ENCODE measurements around the gene SPIN1. TPM values are rescaled to one million over a fixed set of nuclear protein-coding genes. Genes with fewer than 3 reads are reported as not detected.
"Not testable (repeated sequence)": the region's sequence is repeated elsewhere in the genome, so short reads cannot be mapped to it uniquely, and the experiment has no call there.

Gene SPIN1
- 84.7 TPM for total RNA-seq

DNA sequence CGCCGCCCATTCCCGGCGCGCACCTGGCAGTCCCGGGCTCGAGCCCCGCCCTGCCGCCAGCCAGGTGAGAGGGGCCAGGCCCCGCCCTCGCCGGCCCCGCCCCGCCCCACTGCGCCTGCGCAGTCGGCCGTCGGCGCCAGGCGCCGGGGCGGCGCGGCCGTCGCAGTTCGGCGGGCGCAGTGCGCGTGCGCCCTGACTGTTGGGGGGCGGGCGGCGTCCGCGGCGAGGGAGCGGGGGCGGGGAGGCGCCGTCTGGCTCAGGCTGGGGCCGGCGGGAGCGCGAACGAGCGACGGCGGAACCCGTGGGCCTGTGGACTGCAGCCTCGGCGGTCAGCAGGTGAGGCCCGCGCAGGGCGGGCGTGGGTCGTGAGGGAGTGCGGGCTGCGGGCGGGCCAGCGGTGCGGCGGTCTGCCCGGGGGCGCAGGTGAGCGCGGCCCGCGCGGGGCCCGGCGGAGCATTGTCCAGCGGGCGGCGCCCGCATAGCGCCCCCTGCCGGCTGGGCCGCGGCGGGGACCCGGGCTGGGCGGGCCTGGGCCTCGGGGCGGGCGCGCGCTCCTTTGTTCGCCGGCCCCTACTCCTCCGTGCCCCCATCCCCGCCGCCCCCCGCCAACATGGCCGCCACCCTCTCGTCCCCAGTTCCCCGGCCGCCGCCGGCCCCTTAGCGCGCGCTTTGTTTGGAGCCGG is at the start of gene SPIN1:
Gene SPIN1, plus strand, starts transcription at position 242 of the 683 bp plus-strand sequence. CDS start 38,096 bp downstream, outside the sequence.
- peak; percentile 68 for DNase-seq

DNA sequence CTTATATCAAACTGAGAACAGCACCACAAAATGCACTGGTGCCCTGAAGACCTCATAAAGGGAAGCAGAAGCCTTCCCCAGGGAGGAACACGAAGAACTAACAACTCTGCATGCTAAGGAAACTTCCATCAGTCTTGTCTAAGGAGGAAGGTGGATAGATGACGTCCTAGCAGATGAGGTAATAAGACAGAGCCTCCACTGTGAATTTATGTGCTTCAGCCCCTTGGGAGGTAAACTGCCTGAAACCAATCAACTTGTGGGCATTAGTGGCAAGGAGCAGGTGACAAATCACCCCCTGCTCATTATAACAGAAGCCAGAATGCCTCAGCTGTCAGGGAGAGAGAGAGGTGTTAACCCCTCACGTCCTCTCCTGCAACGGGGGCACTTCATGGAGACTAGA is 48.9 kb upstream of the SPIN1 start:
- DNase-seq, result no peak

DNA sequence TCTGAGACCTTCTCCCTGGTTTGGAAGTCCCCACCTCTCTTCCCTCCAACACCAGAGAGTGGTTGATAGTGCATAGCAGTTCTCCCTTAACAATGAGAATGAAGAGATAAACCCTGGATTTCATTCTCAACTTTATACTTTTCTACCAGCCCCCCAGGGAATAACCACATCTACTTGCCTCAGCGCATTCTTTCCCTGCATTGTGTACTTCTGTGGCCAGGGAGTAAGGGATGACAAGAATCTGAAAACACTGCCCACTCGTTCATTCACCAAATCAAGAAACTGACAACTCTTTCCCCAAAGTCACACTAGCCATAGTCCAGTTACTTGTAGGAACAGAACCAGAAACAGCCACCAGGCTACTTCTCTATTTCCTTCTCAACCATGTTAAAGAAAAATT is 46.0 kb upstream of the SPIN1 start:
- no peak for DNase-seq

DNA sequence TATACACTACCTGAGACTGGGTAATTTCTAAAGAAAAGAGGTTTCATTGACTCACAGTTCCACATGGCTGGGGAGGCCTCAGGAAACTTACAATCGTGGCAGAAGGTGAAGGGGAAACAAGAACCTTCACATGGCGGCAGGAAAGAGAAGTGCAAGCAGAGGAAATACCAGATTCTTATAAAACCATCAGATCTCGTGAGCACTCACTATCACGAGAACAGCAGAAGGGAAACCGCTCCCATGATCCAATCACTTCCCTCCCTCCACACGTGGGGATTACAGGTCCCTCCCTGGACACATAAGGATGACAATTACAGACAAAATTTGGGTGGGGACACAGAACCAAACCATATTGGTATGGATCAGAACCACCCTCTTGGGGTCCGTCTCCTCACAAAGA is 44.2 kb upstream of the SPIN1 start:
- DNase-seq, result no peak

DNA sequence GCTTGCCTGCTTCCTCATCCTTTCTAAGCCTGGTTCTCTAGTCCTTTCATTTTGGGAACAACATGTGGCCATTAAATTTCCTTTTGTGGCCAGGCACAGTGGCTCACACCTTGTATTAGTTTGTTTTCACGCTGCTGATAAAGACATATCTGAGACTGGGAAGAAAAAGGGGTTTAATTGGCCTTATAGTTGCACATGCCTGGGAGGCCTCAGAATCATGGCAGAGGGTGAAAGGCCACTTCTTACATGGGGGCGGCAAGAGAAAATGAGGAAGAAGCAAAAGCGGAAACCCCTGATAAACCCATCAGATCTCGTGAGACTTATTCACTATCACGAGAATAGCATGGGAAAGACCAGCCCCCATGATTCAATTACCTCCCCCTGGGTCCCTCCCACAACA is 37.9 kb upstream of the SPIN1 start:
- DNase-seq, result not testable (repeated sequence)

DNA sequence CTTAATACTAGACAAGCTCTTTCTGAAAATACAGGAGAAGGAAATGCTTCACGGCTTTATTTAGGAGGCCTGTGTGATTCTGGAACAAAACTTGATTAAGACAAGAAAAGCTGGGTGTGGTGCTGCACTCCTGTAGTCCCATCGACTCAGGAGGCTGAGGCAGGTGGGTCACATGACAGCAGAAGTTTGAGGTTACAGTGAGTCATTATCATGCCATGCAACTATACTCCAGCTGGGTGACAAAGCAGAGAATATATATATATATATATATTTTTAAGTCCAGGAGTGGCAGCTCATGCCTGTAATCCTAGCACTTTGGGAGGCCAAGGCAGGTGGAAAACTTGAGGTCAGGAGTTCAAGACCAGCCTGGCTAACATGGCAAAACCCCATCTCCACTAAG is 33.1 kb upstream of the SPIN1 start:
- DNase-seq, result no peak

DNA sequence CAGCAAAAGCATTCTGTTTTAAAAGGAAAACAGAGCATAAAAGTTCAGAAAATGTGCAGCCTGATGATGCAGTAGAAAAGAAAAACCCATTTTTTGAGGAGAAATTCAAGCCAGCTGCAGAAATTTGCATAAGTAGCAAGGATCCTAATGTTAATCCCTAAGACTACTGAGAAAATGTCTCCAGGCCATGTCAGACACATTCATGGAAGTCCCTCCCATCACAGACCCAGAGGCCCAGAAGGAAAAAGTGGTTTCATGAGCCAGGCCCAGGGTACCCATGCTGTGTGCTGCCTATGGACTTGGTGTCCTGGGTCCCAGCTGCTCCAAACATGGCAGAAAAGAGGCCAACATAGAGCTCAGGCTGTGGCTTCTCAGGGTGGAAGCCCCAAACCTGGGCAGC is 31.0 kb upstream of the SPIN1 start:
- not testable (repeated sequence) for DNase-seq

DNA sequence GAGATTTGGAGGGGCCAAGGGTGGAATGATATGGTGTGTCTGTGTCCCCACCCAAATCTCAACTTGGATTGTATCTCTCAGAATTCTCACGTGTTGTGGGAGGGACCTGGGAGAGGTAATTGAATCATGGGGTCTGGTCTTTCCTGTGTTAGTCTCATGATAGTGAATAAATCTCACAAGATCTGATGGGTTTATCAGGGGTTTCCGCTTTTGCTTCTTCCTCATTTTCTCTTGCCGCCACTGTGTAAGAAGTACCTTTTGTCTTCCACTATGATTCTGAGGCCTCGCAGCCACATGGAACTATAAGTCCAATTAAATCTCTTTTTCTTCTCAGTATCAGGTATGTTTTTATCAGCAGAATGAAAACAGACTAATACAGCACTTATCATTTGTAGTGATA is 29.5 kb upstream of the SPIN1 start:
- DNase-seq, result no peak

DNA sequence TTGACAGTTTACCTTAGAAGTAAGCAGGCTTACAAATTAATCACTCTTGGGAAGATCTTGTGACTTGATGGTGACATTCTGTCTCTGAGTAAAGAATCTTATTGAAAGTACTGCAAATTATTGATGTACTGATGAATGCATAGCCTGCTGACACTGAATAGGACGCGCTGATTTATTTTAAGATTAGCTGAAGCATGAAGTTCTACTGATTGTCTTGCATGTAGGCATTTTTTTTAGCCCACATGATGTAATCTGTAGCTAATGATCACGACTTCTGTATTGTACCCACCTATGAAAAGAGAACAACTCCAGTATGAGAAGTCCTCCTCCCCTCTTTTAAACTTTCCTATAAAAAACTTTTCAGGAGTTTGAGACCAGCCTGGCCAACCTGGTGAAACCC is 28.3 kb upstream of the SPIN1 start:
- DNase-seq, result no peak

DNA sequence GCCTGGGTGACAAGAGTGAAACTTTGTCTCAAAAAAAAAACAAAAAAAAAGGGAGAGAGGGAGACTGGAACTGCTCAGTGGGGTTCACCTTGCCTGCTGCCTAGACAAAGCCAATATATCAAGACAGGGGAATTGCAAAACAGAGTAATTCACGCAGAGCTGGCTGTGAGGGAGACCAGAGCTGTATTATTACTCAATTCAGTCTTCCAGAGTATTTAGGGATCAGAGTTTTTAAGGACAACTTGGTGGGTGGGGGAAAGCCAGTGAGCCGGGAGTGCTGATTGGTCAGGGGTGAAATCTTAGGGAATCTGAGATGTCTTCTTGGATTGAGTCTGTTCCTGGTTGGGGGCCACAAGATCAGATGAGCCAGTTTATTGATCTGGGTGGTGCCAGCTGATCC is 25.6 kb upstream of the SPIN1 start:
- no peak for DNase-seq

DNA sequence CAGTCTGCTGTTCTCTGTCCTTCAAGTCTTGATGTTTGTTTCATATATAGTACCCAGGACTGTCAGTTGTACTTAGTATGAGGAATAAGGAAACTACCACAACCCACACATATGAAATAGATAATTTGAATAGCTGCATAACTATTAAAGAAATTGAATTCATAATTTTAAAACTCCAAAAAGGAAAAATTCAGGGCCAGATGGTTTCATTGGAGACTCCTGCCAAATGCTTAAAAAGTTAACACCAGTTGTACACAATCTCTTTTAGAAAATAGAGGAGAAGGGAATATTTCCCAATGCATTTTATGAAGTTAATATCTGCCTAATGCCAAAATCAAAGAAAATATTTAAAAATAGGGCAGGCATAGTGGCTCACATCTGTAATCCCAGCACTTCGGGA is 24.6 kb upstream of the SPIN1 start:
- no peak for DNase-seq

DNA sequence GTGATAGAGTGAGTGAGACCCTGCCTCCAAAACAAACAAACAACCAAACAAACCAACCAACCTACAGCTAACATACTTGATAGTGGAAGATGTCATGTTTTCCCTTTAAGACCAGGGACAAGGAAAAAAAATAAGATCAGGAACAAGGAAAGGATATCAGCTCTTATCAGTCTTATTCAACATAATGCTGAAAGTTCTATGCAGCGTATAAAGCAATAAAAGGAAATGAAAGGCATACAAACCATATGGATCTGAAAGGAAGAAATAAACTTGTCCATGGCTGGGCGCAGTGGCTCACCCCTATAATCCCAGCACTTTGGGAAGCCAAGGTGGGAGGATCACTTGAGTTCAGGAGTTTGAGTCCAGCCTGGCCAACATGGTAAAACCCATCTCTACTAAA is 23.5 kb upstream of the SPIN1 start:
- DNase-seq, result no peak

DNA sequence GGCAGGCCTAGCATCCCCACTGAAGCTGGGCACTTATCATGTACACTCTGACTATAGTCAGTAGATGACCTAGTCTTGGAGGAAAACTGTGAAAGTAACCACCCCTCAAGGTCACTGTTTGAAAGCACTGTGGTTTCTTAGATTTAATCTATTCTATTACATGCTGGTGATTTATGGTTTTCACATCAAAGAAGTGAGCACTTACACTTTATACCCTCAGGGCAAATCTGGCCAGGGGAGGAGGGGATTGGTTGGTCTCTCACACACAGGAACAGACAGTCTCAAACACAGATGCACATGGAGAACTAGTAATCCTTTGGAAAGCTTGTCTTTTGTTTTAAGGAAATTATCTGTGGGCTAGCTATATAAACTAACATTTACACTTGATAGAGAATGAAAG is 17.9 kb upstream of the SPIN1 start:
- DNase-seq, result no peak

DNA sequence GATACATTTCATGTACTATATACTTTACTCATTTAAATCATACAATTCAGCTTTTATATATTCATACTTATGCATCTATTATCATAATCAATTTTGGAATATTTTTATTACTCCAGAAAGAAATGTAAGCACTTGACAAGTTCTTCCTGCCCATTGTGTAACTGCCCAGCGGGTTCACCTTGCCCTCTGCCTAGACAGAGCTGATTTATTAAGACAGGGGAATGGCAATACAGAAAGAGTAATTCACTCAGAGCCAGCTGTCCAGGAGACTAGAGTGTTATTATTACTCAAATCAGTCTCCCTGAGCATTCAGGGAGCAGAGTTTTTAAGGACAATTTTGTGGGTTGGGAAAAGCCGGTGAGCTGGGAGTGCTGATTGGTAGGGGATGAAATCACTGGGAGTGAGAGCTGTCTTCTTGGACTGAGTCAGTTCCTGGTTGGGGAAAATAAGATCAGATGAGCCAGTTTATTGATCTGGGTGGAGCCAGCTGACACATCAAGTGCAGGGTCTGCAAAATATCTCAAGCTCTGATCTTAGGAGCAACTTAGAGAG is 16.1 kb upstream of the SPIN1 start:
- no peak for DNase-seq

DNA sequence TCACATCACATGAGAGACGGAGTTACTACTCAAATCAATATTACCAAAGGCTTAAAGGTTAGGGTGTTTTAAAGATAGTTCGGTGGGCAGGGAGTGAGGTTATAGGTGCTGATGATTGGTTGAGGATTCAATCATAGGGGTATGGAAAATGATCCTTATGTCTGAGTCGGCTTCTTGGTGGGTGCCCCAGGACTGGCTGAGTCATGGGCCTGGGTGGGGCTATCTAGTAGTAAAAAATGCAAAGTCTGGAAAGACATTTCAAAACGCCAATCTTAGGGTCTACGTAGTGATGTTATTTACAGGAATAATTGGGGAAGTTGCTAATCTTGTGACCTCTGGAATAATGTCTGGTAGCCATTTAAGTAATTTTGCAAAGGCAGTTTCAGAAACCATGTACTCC is 15.2 kb upstream of the SPIN1 start:
- no peak for DNase-seq

DNA sequence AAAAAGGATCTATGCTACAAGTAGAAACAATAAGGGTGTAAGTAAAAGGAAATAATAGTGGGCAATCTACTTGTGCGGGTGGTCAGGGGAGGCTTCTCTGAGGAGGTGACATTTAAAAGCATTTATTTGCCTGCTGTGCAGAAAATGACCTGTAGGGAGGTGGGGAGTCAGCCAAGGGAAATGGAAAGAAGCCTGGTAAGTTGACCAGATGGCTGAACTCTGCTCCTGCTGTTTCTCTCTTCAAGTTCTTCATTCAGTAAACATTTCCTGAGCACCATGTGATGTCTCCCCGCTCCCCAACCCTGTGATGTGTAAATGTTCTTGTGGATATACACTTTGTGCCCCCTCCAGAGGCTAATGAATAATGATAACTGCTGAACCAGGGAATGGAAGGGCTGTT is 9.9 kb upstream of the SPIN1 start:
- no peak for DNase-seq

DNA sequence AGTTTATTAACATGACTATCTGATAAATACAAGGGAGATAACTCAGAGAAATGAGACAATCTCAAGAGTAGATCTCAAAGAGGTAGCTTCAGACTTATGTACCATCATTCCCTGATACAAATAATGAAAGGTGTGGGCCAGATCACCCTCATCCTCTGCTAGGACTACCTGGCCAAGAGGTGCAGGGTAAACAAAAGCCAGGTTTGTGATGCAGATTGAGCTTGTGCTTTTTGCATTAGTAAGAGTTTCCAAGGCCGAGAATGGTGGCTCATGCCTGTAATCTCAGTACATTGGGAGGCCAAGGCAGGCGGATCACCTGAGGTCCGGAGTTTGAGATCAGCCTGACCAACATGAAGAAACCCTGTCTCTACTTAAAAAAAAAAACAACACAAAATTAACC is 8.9 kb upstream of the SPIN1 start:
- no peak for DNase-seq

DNA sequence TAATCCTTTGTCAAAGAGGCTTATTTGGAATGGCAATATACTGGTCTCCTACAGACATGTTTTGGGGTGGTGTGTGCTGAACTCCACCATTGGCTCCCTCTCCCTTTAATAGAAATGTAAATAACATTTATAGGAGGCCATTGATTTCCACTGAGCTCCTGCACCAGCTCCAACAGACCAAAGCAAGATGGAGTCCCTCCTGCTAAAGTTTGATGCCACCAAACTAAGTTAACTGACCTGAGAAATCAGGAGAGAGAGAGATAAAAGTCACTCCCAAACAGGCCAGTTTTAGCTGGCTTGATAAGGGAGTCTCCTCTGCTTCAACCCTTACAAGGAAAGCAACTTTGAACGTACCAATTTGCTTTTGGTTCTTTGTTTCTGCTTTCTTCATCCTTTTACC is 8.1 kb upstream of the SPIN1 start:
- no peak for DNase-seq

DNA sequence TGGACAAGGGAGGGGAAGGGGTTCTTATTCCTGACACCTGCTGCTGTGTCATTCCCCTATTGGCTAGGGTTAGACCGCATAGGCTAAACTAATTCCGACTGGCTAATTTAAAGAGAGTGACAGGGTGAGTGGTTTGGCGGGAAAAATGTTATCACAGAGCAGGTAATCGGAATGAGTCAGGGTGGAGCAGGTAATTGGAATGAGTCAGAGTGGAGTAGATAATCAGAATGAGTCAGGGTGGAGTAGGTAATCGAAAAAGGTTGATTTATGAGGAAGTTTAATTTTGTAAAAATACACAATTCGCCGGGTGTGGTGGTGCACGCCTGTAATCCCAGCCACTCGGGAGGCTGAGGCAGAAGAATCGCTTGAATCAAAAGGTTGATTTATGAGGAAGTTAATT is 6.9 kb upstream of the SPIN1 start:
- not testable (repeated sequence) for DNase-seq

DNA sequence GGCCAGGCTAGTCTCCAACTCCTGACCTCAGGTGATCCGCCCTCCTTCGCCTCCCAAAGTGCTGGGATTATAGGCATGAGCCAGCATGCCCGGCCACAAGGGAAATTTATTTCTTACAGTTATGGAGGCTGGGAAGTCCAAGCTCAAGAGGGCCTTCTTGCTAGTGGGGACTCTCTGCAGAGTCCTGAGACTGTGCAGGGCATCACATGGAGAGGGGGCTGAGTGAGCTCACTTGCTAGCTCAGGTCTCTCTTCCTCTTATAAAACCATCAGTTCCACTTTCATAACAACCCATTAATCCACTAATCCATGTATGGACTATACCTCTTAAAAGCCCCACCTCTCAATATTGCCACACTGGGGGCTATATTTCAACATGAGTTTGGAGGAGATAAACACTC is 5.1 kb upstream of the SPIN1 start:
- no peak for DNase-seq

DNA sequence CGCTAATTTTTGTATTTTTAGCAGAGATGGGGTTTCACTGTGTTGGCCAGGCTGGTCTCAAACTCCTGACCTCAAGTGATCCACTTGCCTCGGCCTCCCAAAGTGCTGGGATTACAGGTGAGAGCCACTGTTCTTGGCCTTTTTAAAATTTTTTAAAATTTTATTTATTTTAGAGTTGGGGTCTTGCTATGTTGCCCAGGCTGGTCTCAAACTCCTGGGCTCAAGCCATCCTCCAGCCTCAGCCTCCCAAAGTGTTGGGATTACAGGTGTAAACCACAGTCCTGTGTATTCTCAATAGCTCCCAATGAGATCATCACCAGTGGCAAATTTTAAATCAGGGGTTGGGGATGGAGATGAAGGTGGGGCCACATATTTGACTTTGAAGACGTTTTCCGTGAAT is 2.1 kb upstream of the SPIN1 start:
- not testable (repeated sequence) for DNase-seq

DNA sequence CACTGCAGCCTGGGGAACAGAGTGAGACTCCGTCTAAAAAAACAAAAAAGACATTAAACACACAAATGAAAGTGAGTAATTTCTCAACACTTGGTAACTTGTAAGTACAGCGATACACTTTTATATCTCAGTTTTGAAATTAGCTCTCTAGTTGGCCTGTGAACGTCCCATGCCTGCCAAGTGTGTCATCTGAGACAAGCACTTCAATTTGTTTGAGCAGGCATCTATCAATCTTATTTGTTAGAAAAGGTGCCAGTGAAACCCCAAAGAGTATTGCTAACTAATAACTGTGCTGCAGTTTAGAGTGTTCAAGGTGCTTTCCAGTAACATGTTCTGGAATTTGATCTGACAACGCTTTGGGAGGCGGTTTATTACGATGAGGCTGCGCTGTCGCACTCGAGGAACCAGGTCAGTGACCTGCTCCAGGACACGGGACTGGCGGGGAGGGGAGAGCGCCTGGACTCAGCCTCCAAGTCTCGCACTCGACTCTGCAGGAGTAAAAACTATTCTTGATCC is 1.1 kb upstream of the SPIN1 start:
- DNase-seq, result peak; percentile 9

DNA sequence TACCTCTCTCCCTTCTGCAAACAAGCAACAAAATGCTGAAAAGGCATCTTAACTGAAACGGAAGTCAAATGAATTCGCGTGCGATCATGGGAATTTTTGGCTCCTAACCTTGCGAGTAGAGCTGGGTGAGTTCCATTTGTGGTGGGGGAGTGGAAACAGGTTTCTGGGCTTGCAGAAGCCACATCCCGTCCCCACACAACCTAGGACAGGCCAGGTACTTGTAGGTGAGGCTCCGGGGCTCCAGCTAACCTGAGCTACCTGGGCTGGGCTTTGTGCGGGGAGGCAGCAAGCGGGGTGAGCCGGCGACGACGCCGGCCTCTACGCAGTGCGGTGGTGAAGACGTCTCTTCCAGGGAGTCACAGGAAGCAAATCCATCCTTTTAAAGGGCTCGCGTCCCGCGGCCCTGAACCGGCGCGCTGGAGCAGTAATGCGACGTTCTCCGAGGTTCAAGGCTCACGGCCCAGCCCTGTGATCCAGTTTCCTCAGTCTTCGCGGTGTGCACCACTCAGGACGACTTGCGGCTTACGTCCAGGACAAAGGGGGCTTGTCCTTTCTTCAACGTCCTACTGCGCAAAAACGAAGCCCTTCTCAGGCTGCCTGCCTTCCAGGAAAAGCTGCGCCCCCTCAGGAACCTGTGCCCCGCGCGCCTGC is 567 bp upstream of the SPIN1 start:
- peak; percentile 65 for DNase-seq
